Measurements from ENCODE around the gene NUTM2E. TPM values are rescaled to one million over a fixed set of nuclear protein-coding genes. Genes with fewer than 3 reads are reported as not detected.
"Not testable (repeated sequence)": the region's sequence is repeated elsewhere in the genome, so short reads cannot be mapped to it uniquely, and the experiment has no call there.

Gene NUTM2E
- total and polyA plus RNA-seq, 2 of the 4 experiments (the other 2 are of a cell fraction) = not detected

DNA sequence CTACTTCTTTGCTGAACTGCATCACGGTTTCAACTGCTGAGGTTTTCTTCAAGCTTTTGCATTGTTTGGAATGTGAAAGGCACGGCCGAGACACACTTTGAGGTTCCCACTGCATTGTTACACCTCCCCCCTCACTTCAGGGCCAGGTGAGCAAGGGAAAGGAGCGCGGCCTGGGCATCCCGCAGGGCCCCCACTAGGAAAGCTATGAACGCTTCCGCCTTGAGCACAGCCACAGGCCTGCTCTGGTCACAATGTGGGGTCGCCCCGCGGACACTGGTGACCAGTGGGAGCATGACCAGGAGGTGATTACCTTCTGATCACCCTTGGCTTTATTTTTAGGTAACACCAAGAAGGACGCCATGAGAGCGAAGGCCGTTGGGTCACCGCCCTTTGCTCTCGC, 11.9 kb downstream of the NUTM2E start:
- dilution Hi-C loops (cut with HindIII; ENCODE audit: low sequenced_read_pairs, unreplicated experiment); H3K18ac ChIP-seq (ENCODE audit: low read depth, low read length); H2BK120ac ChIP-seq (ENCODE audit: low read depth, low read length); in situ Hi-C loops (cut with MboI; ENCODE audit: low sequenced_read_pairs); H4K5ac ChIP-seq (ENCODE audit: low read depth, low read length); intact Hi-C loops (cut with micrococcal nuclease); H3K4me3 ChIP-seq (ENCODE audit: insufficient read depth, low read depth, low read length); ATAC-seq (ENCODE audit: low read depth); H3K9me3 ChIP-seq (ENCODE audit: control insufficient read depth, insufficient read depth, low read length); BruUV-seq (replicated peaks); CTCF ChIA-PET; H3K23ac ChIP-seq (ENCODE audit: low read depth, low read length); H3K9me1 ChIP-seq (ENCODE audit: insufficient read depth, low read length); H2BK20ac ChIP-seq (ENCODE audit: low read depth, low read length); H4K91ac ChIP-seq (ENCODE audit: insufficient read depth, low read depth, low read length); H3K56ac ChIP-seq (ENCODE audit: extremely low read depth, insufficient read depth, low read length); H3K14ac ChIP-seq (replicated peaks; ENCODE audit: low read depth, low read length); H2AK9ac ChIP-seq (replicated peaks; ENCODE audit: low read depth, low read length, poor library complexity); H3K79me1 ChIP-seq (ENCODE audit: low read depth in 1 of 2, low read length in 2 of 2); H3K9ac ChIP-seq (ENCODE audit: low read depth, low read length); DNase-seq; H2AK5ac ChIP-seq (ENCODE audit: low read depth, low read length); H3K36me3 ChIP-seq (ENCODE audit: control insufficient read depth, insufficient read depth, low read length); H2BK5ac ChIP-seq (ENCODE audit: low read depth, low read length, poor library complexity, severe bottlenecking); H4K8ac ChIP-seq (ENCODE audit: low read depth in 2 of 2, low read length in 2 of 2); H3K4me1 ChIP-seq (ENCODE audit: control insufficient read depth, insufficient read depth, low read length); H2BK15ac ChIP-seq (ENCODE audit: low read depth, low read length); H3K27ac ChIP-seq (ENCODE audit: insufficient read depth, low read length); H3K4me2 ChIP-seq (ENCODE audit: low read depth, low read length); H3K4ac ChIP-seq (ENCODE audit: low read depth, low read length); H2AFZ ChIP-seq (replicated peaks; ENCODE audit: low read length, poor library complexity); POLR2A ChIA-PET (ENCODE audit: unreplicated experiment); H3K27me3 ChIP-seq (ENCODE audit: control insufficient read depth, insufficient read depth, low read length); H4K20me1 ChIP-seq (ENCODE audit: insufficient read depth, low read length): not testable (repeated sequence)
- WGBS, 2 experiments (ENCODE audit: extremely low coverage in 2 of 2, insufficient read length in 1 of 2) = no CpG with 5 or more reads among the region's 16 CpGs

DNA sequence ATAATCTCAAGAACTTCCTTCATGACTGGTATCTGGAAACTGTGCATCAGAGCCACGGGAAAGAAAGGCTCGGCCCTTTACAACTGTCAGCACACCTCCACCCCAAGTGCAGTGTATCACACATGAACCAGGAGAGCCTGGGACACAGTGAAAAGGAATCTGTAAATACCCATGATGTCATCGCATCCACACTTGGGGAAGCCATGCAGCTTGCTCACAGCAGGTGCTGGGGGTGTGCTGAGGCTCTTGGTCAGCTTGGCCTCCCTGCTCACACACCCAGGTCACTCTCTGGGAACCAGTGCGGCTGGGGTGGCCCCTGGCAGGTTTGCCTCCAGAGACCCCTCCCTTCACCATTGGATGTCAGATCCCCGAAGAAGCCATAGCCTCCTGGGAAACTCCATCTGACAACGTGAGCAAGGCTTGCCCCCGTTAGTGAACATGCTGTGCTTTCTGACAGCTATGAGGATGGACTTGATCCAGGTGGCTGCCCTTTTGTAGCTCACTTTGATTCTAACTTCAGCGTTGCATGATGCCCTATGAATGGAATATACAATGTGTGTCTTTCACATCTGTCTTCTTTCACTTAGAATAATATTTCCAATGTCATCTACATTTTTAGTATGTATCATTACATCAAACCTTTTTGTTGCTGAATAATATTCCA, 26.8 kb downstream of the NUTM2E start:
- H2BK15ac ChIP-seq (ENCODE audit: low read depth, low read length); H2AK5ac ChIP-seq (ENCODE audit: low read depth, low read length); BruUV-seq (replicated peaks); H3K14ac ChIP-seq (replicated peaks; ENCODE audit: low read depth, low read length); H3K36me3 ChIP-seq (ENCODE audit: control insufficient read depth, insufficient read depth, low read length); CTCF ChIA-PET; H3K4me1 ChIP-seq (ENCODE audit: control insufficient read depth, insufficient read depth, low read length); H3K9ac ChIP-seq (ENCODE audit: low read depth, low read length); H3K79me1 ChIP-seq (ENCODE audit: low read depth in 1 of 2, low read length in 2 of 2); H3K27ac ChIP-seq (ENCODE audit: insufficient read depth, low read length); H2BK120ac ChIP-seq (ENCODE audit: low read depth, low read length); H2AFZ ChIP-seq (replicated peaks; ENCODE audit: low read length, poor library complexity); H3K18ac ChIP-seq (ENCODE audit: low read depth, low read length); H3K27me3 ChIP-seq (ENCODE audit: control insufficient read depth, insufficient read depth, low read length); H4K5ac ChIP-seq (ENCODE audit: low read depth, low read length); H4K91ac ChIP-seq (ENCODE audit: insufficient read depth, low read depth, low read length); in situ Hi-C loops (cut with MboI; ENCODE audit: low sequenced_read_pairs); H4K8ac ChIP-seq (ENCODE audit: low read depth in 2 of 2, low read length in 2 of 2); DNase-seq; intact Hi-C loops (cut with micrococcal nuclease); H2BK5ac ChIP-seq (ENCODE audit: low read depth, low read length, poor library complexity, severe bottlenecking); H2BK20ac ChIP-seq (ENCODE audit: low read depth, low read length); dilution Hi-C loops (cut with HindIII; ENCODE audit: low sequenced_read_pairs, unreplicated experiment); ATAC-seq (ENCODE audit: low read depth); H3K4me3 ChIP-seq (ENCODE audit: insufficient read depth, low read depth, low read length); H3K4me2 ChIP-seq (ENCODE audit: low read depth, low read length); POLR2A ChIA-PET (ENCODE audit: unreplicated experiment); H3K9me3 ChIP-seq (ENCODE audit: control insufficient read depth, insufficient read depth, low read length); H3K9me1 ChIP-seq (ENCODE audit: insufficient read depth, low read length); H3K56ac ChIP-seq (ENCODE audit: extremely low read depth, insufficient read depth, low read length); H3K23ac ChIP-seq (ENCODE audit: low read depth, low read length); H2AK9ac ChIP-seq (replicated peaks; ENCODE audit: low read depth, low read length, poor library complexity); H4K20me1 ChIP-seq (ENCODE audit: insufficient read depth, low read length); H3K4ac ChIP-seq (ENCODE audit: low read depth, low read length): not testable (repeated sequence)
- WGBS, 2 experiments (ENCODE audit: extremely low coverage in 2 of 2, insufficient read length in 1 of 2) = no CpG with 5 or more reads among the region's 8 CpGs
